GM19238 (cell line): ENCODE results near the gene SETD2.
A peak's percentile ranks its signal among the peaks of the same experiment; 100 is the strongest.
"Not testable (repeated sequence)": the region's sequence is repeated elsewhere in the genome, so short reads cannot be mapped to it uniquely, and the experiment has no call there.

Source experiments
- DNase-seq: peaks from one replicate; pipeline ENCODE4 v3.0.0; 2011; ENCODE audit warnings: low spot score; ENCODE audit not compliant: insufficient read length

The SETD2 gene

DNA sequence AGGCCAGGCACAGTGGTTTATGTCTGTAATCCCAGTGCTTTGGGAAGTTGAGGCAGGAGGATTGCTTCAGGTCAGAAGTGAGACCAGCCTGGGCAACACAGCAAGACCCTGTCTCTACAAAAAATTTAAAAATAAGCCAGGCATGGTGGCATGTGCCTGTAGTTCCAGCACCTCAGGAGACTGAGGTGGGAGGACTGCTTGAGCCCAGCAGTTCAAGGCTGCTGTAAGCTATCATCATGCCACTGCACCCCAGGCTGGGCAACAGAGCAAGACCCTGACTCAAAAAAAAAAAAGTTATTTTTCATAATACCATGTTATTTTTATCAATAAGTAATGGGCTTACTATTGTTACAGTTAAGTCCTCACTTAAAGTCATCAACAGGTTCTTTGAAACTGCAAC lies 59.7 kb downstream of the SETD2 start:
- no peak for DNase-seq

- DNase-seq, result no peak
Observed at GRCh38 chr3:47103619-47104018, 60.3 kb downstream of the SETD2 start.

DNA sequence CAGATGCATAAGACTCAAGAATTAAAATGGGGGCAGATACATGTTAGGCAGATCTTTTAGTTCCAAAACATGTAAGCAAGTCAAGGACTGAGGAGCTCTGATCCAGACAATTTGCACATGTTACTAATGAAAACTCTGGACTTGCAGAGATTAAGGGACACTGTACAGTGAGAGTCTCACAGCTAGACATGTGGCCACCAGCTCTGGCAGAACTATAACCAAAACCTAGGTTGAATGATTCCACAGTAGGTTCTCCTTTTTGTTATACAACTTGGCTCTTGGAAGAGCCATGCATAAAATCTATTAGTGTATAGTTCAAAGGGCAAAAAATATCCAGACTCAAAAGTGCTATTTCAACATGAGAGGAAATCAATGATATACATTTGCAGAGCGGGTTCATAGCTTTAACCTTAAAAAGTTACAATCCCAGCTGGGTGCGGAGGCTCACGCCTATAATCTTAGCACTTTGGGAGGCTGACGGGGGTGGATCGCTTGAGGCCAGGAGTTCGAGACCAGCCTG lies 61.8 kb downstream of the SETD2 start:
- no peak for DNase-seq

GRCh38 chr3:47098910-47099309 lies 65.0 kb downstream of the SETD2 start:
- DNase-seq, result no peak

GRCh38 chr3:47097864-47098263 lies 66.0 kb downstream of the SETD2 start:
- no peak for DNase-seq

- DNase-seq, result no peak
Observed at GRCh38 chr3:47096959-47097358, 67.0 kb downstream of the SETD2 start.

DNA sequence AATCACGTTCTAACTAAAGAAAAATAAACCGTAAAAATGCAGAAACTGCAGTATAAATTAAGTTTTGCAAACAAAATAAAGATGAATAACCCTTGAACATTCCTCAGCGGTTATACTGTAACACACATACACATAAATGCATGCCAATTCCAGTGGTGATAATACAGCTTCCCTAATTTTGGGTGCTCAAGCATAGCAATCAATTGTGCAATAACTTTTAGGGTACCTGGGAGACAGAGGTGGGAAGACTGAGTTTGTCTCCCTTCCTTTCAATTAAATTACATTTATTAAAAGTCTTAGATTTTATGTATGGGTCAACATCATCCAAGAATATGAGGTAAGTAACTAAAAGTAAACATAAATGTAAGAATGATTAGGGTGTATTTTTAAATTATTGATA lies 71.8 kb downstream of the SETD2 start:
- no peak for DNase-seq

DNA sequence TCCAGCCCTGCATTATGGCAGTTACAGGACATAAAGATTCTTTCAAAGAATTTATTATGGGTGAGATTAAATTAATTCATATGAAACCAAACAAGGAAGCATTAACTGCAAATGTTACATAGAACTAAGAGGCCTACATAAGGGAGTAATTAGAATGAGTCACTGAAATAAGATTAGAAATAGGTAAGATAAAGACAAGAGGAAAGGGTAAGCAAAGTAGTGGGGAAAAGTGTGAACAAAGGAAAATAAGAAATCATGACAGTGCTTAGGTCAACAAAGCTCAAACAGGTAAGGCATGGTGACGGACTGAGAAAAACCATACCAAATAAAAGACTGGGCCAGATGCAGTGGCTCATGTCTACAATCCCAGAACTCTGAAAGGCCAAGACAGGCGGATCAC lies 74.3 kb downstream of the SETD2 start:
- DNase-seq, result no peak

DNA sequence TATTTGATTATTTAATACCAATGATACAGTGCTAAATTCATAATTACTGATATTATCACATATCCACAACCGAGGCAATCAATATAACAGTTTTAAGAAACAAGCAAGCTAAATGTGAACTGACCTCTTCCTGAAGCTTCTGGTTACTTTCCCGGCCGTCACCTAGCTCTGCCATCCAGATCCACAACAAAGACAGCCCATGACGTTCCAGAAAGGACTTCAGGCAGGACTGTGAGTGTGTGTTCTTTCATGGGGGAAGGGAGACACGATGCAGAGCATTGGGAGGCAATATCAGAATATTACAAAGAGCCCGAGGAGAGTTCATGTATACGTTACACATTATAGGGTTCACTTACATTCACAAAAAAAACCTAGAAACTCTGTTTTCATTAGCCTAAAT lies 77.8 kb downstream of the SETD2 start:
- no peak for DNase-seq

DNA sequence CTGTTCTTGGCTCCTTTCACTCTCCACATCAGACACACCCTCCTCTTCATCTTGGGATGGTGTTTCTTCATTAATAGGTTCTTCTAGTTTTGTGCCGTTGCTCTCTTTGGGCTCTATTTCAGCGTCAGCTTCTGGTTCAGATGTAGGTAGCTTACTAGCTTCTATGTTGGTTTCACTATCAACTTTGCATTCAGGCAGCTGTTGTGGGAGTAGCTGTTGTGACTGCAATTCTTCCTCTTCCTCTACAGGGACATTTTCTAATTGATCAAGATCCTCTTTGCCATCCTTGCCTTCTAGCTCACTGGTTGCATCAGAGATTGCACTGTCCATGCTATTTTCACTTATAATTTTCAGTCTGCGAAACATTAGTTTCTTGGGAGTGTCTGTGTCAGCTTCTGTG lies 80.1 kb downstream of the SETD2 start:
- DNase-seq, result peak; percentile 3

DNA sequence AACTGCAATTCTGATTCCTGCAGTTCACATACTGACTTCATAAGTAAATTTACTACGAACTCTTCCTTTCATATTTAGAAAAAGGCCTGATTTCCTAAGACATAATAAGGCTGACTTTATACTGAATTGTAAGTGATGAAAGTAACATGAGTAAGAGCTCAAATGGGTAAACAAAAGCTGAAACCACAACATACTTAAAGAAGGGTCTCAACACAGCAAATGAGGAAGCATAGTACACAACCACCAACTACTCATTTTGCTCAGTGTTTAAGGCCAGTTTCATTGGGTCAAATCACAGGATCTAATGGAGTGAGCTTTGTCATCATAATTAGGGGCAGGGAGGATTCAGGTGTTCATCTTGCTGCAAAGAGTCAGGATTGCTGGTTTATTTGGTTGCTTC lies 81.4 kb downstream of the SETD2 start:
- peak; percentile 4 for DNase-seq

GRCh38 chr3:47079432-47079831 lies 84.5 kb downstream of the SETD2 start:
- no peak for DNase-seq

- DNase-seq, result no peak
Observed at GRCh38 chr3:47073685-47074084, 90.2 kb downstream of the SETD2 start.

- no peak for DNase-seq
Observed at GRCh38 chr3:47070770-47071169, 93.1 kb downstream of the SETD2 start.

DNA sequence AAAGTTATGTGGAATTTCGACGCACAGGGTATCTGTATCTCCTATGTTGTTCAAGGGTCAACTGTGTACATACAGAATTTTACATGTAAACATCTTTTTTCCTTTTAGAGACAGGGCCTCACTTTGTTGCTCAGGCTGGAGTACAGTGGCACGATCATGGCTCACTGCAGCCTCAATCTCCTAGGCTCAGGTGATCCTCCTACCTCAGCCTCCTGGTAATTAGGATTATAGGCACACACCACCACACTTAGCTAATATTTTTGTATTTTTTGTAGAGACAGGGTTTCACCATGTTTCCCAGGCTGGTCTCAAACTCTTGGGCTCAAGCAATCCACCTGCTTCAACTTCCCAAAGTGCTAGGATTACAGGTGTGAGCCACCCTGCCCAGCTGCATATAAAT lies 97.7 kb downstream of the SETD2 start:
- not testable (repeated sequence) for DNase-seq

- no peak for DNase-seq
Observed at GRCh38 chr3:47065681-47066080, 98.2 kb downstream of the SETD2 start.

DNA sequence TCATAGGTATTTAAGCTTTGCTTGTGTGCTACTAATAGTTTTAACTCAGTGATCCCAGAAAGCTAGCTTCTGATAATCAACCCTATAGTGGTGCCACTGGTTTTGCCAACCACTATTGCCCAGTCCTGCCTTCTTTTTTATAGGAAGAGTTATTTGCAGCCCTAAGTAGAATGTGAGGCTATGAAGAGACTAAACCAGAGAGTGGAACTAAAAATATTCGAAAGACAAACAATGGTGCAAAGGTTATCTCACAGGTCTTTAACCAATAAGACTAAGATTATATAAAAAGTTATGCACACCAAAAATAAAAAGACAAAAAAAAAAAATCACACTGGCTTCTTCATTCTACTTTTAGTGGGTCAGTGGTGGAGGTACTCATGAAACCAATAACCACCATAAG lies 98.9 kb downstream of the SETD2 start:
- no peak for DNase-seq

- no peak for DNase-seq
Observed at GRCh38 chr3:47057212-47057671, 106.7 kb downstream of the SETD2 start.

- no peak for DNase-seq
Observed at GRCh38 chr3:47056705-47057104, 107.2 kb downstream of the SETD2 start.

- no peak for DNase-seq
Observed at GRCh38 chr3:47054412-47054811, 109.5 kb downstream of the SETD2 start.

- no peak for DNase-seq
Observed at GRCh38 chr3:47047673-47048072, 116.2 kb downstream of the SETD2 start.

- no peak for DNase-seq
Observed at GRCh38 chr3:47047069-47047468, 116.8 kb downstream of the SETD2 start.

DNA sequence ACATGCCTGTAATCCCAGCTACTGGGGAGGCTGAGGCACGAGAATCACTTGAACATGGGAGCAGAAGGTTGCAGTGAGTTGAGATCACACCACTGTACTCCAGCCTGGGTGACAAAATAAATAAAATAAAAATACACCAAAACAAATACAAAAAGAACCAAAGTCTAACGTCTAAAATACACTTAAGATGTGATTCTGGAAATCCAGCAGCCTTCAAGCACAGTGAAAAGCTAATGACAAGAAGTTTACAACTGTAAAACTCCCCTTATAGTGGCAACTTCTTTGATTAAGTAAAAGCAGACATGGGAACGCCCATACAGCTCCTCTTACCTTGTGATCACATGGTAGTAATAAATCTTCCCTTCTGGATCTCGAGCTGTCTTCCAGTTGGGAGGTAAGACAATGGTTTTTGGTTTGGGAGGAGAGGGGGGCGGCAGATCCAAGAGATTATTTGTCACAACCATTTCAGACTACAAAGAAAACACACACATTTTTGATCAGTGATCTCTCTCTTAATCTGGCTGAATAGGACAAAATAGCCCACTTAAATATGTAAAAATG lies 121.6 kb downstream of the SETD2 start:
- no peak for DNase-seq

DNA sequence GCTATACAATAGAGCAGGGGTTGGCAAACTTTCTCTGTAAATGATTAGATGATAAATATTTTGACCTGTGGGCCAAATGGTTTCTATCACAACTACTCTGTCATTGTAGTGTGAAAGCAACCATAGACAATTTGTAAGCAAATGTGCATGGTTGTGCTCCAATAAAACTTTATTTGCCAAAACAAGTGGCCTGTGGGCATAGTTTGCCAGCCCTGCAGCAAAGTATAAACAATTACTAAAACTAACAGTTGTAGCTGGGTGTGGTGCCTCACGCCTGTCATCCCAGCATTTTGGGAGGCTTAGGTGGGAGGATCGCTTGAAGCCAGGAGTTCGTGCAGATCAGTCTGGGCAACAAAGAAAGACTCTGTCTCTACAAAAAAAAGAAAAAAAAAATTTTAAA lies 122.8 kb downstream of the SETD2 start:
- no peak for DNase-seq
